ENCODE results near the gene LMNA.
A peak's percentile ranks its signal among the peaks of the same experiment; 100 is the strongest.
"Not testable (repeated sequence)": the region's sequence is repeated elsewhere in the genome, so short reads cannot be mapped to it uniquely, and the experiment has no call there.

Gene LMNA

DNA sequence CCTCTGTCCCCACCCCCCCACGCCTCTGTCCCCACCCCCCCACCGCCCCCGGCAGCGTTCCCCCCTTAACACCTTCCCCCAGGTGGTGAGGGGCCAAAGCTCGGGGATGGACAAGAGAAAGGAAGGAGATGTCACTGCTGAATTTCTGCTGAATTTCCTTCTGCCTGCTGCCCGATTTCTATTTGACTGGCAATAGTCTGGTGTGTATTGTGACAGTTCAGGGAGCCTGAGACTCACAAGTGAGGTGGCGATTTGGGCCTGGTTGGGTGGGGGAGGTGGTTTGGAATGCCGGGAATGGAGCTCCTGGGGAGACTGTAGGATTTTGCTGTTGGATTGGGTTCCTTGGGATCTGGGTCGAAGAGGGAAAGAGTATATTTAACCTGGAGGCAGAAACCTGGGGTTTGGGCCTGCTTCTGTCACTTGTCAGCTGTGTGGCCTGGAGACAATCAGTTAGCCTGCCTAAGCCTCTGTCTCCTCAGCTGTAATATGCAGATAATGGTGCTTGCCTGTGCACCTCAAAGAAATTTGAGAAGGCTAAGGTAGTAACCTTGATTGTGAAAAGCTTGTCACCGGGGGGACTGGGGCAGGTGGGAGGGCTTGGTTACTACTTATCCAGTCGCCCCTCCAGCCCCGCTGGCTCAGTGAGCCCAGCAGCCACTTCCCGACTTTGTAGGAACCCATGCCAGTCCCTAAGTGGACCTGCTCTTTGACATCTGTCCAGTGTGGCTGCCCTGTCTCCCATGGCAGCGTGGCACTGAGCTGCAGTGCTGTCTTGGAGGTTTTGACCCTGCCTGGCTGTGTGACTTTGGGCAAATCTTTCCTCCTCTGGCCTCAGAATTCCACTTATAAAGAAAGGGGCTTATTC lies 7.7 kb upstream of the LMNA start:
- Mint-ChIP-seq H3K36me3 (ENCODE audit: low read depth) (no peaks in the 10 kb centered on the region), H3K27ac (peak overlapping the region; percentile 64), H3K4me3 (peak overlapping the region; percentile 8), H3K4me1 (ENCODE audit: low read depth) (peaks cover 16% of the 10 kb centered on the region), H3K27me3 (ENCODE audit: low read depth) (peaks cover 41% of the 10 kb centered on the region), H3K9me3 (no peaks in the 10 kb centered on the region)

DNA sequence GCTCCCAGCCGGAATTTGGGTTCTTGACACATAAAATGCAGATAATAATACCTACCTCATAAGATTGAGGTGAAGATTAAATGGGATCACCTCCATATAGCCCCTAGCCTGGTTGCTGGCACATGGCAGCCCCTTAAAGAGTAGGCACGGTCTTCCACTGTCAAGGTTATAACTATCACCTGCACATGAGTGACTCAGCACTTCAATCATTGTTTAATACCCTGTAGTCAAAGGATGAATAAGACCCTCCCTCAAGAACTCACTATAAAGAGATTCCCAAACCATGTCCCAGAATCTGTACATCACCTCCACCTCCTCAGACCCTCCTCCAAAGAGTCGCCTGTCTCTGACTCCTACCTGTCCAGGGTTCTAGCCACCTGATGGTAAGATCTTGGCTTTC lies 6.5 kb upstream of the LMNA start:
- Mint-ChIP-seq H3K4me3 (no peak overlapping the region), H3K4me1 (ENCODE audit: low read depth) (peaks cover 16% of the 10 kb centered on the region), H3K36me3 (ENCODE audit: low read depth) (no peaks in the 10 kb centered on the region), H3K27ac (no peak overlapping the region), H3K27me3 (ENCODE audit: low read depth) (peaks cover 50% of the 10 kb centered on the region), H3K9me3 (no peaks in the 10 kb centered on the region)

DNA sequence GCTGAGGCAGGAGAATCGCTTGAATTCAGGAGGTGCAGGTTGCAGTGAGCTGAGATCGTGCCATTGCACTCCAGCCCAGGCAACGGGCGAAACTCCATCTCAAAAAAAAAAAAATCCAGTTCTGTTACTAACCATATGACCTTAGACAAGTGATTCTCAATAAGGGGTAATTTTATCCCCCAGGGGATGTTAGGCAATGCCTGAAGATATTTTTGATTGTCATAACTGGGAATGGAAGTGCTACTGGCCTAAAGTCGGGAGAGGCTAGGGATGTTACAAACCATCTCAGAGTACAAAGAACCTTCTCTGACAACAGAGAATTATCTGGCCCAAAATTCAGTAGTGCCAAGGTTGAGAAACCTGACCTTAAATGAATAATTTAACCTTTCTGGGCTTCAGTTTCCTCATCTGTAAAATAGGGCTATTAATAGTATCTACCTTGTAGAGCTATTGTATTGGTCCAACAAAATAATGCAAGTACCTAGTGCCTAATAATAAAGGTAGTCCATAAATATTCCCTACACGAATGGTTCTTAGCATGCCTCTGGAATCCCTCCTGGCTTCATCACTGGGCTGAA lies 5.8 kb upstream of the LMNA start:
- Mint-ChIP-seq H3K27ac (no peak overlapping the region), H3K4me1 (ENCODE audit: low read depth) (peaks cover 18% of the 10 kb centered on the region), H3K27me3 (ENCODE audit: low read depth) (peaks cover 55% of the 10 kb centered on the region), H3K36me3 (ENCODE audit: low read depth) (no peaks in the 10 kb centered on the region), H3K9me3 (no peaks in the 10 kb centered on the region), H3K4me3 (no peak overlapping the region)

DNA sequence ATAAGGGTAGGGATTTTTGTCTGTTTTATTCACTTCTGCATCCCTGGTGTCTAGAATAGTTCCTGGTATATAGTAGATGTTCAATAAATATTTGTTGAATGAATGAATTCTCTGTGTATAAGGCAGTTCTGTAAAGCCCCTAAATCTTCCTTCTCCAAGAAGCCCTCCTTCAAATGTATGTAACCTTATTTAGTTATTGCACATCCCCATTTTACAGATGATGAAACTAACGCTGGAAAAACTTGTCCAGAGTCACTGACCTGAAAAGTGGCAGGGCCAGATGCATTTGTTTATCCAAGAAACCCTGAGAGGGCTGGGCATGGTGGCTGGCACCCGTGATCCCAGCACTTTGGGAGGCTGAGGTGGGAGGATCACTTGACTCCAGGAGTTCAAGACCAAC lies 4.3 kb upstream of the LMNA start:
- Mint-ChIP-seq H3K9me3 (no peaks in the 10 kb centered on the region), H3K36me3 (ENCODE audit: low read depth) (no peaks in the 10 kb centered on the region), H3K4me3 (no peak overlapping the region), H3K27me3 (ENCODE audit: low read depth) (peaks cover 63% of the 10 kb centered on the region), H3K4me1 (ENCODE audit: low read depth) (peaks cover 18% of the 10 kb centered on the region), H3K27ac (no peak overlapping the region)

DNA sequence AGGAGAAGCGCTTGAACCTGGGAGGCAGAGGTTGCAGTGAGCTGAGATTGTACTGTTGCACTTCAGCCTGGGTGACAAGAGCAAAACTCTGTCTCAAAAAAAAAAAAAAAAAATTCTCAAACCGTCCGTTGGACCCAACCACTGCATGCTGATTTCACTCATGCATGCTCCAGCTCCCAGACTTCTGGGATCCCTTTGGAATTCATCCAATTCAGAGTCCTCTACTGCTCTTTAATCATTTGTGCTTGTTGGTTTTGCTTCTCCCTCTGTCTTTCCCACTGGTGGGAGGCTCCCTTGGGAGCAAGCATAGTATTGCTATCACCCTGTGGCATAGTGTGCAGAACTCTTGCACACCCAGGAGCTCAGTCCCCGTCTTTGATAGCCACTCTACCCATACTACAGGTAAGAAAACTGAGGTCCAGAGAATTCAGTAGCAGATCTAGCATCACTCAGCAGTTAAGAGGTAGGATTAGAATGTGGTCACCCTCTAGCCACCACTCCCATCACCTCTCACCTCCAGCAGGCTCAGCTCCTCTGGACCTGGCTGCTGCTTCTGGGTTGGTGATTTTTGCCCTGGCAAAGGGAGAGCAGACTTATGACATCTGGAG lies 3.1 kb upstream of the LMNA start:
- H3K27me3 Mint-ChIP-seq (ENCODE audit: low read depth) = peaks cover 72% of the 10 kb centered on the region
- no peak overlapping the region for H3K27ac Mint-ChIP-seq
- peaks cover 20% of the 10 kb centered on the region for H3K4me1 Mint-ChIP-seq (ENCODE audit: low read depth)

DNA sequence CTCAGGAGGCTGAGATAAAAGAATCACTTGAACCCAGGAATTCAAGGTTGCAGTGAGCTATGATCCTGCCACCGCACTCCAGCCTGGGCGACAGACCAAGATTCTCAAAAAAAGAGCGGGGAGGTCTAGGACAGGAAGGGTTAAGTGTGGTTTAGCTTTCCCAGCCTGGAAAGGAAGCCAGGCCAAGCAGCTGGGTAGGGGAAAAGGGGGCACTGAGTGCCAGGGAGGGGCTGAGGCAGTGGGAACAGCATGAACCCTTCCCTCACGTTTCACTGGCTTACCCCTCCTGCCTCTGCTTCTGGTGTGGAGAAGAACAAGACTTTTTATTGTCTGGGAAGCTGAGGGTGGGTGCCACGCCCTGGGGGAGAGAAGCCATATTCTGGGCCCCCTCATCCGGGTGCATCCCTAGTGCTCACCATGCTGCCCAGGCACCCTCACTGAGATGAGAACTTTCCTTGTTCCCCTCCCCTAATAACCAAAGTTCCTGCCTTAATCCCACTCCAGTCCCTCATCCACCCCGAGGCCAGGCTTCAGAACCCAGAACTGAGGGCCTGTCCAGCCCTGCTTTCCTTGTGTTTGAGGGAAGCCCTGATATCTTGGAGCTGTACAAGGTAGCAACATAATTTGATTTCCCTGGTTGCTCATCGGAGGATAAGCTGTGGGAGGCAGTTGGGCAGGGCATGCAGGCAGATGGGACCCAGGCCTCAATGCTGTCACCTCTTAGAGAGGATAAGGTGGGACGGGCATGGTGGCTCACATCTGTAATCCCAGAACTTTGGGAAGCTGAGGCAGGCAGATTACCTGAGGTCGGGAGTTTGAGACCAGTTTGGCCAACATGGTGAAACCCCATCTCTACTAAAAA lies 2.0 kb upstream of the LMNA start:
- Mint-ChIP-seq H3K4me1 (ENCODE audit: low read depth) (peaks cover 16% of the 10 kb centered on the region), H3K9me3 (no peaks in the 10 kb centered on the region), H3K36me3 (ENCODE audit: low read depth) (no peaks in the 10 kb centered on the region), H3K27me3 (ENCODE audit: low read depth) (peaks cover 70% of the 10 kb centered on the region), H3K27ac (no peak overlapping the region), H3K4me3 (no peak overlapping the region)

More for the DNA sequence above, 3.1 kb upstream of the LMNA start:
- Mint-ChIP-seq H3K36me3 (ENCODE audit: low read depth) (no peaks in the 10 kb centered on the region), H3K4me3 (no peak overlapping the region), H3K9me3 (no peaks in the 10 kb centered on the region)

DNA sequence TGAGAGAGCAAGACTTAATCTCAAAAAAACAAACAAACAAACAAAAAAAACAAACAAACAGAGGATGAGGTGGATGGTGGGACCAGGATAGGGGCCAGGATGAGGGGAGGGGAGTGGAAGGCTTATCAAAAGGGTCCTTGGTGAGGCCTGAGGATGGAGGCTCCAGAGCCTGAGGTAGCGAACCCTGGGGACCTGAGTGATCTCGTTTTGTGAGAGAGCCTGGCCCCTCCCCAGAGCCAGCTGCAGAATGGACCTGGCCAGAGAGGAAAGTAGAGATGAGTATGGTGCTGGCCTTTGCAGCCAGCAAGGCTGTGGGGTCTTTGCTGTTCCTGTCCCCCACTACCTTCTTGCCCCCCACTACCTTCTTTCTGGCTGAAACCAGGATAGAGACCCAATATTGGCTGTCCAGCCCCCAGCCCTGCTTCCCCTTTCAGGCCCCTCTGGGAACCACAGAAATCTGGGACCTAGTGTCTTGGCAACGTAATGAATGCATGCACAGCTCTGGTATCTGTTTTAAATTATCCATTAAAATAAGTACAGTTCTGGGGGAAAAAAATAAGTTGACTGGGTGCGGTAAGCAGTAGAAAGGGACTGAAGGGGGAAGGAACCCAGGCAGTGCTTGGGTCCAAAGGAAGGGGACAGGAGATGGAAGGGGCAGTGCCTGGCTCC lies 1.1 kb upstream of the LMNA start:
- Mint-ChIP-seq H3K27me3 (ENCODE audit: low read depth) (peaks cover 69% of the 10 kb centered on the region), H3K4me1 (ENCODE audit: low read depth) (peaks cover 18% of the 10 kb centered on the region), H3K27ac (no peak overlapping the region), H3K4me3 (no peak overlapping the region), H3K36me3 (ENCODE audit: low read depth) (no peaks in the 10 kb centered on the region), H3K9me3 (no peaks in the 10 kb centered on the region)

DNA sequence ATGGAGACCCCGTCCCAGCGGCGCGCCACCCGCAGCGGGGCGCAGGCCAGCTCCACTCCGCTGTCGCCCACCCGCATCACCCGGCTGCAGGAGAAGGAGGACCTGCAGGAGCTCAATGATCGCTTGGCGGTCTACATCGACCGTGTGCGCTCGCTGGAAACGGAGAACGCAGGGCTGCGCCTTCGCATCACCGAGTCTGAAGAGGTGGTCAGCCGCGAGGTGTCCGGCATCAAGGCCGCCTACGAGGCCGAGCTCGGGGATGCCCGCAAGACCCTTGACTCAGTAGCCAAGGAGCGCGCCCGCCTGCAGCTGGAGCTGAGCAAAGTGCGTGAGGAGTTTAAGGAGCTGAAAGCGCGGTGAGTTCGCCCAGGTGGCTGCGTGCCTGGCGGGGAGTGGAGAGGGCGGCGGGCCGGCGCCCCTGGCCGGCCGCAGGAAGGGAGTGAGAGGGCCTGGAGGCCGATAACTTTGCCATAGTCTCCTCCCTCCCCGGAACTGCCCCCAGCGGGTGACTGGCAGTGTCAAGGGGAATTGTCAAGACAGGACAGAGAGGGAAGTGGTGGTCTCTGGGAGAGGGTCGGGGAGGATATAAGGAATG lies 505 bp downstream of the LMNA start:
- Mint-ChIP-seq H3K36me3 (ENCODE audit: low read depth) (no peaks in the 10 kb centered on the region), H3K27me3 (ENCODE audit: low read depth) (peaks cover 65% of the 10 kb centered on the region), H3K4me1 (ENCODE audit: low read depth) (peaks cover 22% of the 10 kb centered on the region), H3K9me3 (no peaks in the 10 kb centered on the region), H3K4me3 (peak overlapping the region; percentile 83), H3K27ac (peak overlapping the region; percentile 62)

DNA sequence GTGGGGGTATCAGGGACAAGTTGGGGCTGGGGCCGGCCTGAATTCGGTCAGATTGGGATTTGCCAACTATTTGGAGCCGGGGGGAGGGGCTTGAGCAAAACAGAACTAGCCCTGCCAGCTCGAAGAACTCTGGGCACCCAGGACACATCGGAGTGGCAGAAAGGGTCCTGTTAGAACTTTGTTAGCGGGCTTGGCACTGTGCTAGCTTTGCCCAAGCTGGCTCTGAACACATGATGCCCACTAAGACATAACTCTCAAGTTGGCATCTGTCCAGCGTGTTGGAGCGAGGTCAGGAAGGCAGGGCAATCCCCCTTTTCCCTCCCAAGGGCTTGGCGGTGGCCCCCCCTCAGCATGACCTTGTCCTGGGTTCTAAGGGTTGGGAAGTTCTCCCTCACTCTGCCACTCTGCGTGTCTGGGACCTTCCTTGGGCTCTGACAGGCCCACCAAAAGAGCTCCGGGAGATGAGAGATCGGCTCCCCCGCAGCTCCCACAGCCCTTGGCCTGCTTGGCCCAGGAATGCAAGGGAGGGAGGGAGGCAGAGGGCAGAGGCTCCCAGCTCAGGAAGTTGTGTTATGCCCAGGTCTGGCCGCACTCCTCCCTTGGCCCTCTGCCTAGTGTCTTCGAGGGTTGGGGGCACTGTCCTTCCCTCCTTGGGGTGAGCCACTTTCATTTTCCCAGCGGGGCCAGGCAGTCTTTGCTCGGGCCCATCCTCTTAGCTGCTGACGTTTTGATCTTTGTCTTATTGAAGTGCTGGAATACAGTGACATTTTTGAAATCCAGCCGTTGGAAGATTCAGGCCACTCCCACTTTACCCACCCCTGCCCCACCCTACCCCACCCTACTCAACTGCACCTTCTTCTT lies 1.2 kb downstream of the LMNA start:
- H3K4me1 Mint-ChIP-seq (ENCODE audit: low read depth) = peaks cover 26% of the 10 kb centered on the region
- H3K27me3 Mint-ChIP-seq (ENCODE audit: low read depth) = peaks cover 61% of the 10 kb centered on the region
- no peaks in the 10 kb centered on the region for H3K9me3 Mint-ChIP-seq
- H3K4me3 Mint-ChIP-seq = peak overlapping the region; percentile 83
- no peaks in the 10 kb centered on the region for H3K36me3 Mint-ChIP-seq (ENCODE audit: low read depth)
- H3K27ac Mint-ChIP-seq = peak overlapping the region; percentile 62

DNA sequence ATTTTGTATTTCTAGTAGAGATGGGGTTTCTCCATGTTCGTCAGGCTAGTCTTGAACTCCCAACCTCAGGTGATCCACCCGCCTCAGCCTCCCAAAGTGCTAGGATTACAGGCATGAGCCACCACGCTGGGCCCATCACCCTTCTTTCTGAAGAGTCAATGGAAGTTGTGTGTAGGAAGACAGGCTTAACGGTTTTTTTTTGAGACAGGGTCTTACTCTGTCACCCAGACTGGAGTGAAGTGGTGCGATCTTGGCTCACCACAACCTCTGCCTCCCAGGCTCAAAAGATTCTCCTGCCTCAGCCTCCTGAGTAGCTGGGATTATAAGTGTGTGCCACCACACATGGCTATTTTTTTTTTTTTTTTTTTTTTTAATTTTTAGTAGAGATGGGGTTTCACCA lies 2.2 kb downstream of the LMNA start:
- H3K27me3 Mint-ChIP-seq (ENCODE audit: low read depth) = peaks cover 56% of the 10 kb centered on the region
- not testable (repeated sequence) for H3K36me3 Mint-ChIP-seq (ENCODE audit: low read depth); H3K9me3 Mint-ChIP-seq; H3K27ac Mint-ChIP-seq
- peak overlapping the region; percentile 83 for H3K4me3 Mint-ChIP-seq
- H3K4me1 Mint-ChIP-seq (ENCODE audit: low read depth) = peaks cover 26% of the 10 kb centered on the region

DNA sequence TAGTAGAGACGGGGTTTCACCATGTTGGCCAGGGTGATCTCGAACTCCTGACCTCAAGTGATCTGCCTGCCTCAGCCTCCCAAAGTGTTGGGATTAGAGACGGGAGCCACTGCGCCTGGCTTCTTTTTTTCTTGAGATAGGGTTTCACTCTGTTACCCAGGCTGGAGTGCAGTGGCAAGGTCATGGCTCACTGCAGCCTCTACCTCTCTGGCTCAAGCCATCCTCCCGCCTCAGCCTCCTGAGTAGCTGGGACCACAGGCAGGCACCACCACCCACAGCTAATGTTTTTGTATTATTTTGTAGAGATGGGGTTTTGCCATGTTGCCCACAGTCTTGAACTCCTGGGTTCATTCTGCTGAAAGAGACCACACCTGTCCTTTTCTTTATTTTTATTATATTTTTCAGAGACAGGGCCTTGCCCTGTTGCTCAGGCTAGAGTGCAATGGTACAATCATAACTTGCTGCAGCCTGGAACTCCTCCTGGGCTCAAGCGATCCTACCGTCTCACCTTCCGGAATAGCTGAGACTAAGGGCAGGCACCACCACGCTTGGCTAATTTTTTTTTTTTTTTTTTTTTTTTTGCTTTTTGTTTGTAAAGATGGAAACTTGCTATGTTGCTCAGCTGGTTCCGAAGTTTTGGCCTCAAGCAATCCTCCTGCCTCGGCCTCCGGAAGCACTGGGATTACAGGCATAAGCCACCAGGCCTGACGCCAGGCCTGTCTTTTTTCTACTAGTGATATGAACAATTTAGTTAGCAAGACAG lies 3.1 kb downstream of the LMNA start:
- Mint-ChIP-seq H3K27me3 (ENCODE audit: low read depth) (peaks cover 52% of the 10 kb centered on the region), H3K36me3 (ENCODE audit: low read depth) (no peaks in the 10 kb centered on the region), H3K27ac (no peak overlapping the region), H3K9me3 (no peaks in the 10 kb centered on the region), H3K4me1 (ENCODE audit: low read depth) (peaks cover 28% of the 10 kb centered on the region), H3K4me3 (no peak overlapping the region)

DNA sequence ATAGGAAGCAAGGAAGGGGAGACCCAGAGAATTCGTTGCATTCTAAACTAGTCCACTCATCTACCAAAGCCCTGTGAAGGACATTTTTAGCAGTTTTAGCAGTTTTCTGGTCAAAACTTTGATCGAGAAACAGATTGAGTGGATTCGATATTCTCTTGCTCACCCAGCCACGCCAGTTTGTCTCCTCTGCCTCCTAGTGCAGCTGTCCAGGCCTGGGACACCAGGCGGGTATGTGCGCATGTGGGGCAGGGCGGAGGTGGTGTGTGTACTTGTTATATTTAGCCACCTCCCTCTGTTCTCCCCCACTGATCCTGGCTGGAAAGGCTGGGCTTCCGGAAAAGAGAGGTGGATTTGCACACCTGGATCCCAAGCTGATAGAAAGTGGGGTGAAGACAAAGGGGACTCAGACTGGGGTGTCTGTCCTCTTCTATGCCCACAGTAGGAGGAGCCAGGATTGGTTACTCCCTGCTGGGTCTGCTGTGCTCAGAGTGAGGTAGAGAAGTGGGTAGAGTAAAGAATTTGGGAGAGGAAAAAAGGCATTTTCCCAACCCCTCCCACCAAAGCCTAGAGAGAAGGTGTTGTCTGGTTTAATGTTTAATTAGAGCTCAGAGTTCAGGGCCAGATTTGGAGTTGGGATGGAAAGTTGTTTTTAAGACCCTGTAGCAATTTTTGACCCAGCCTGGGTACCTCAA lies 3.8 kb downstream of the LMNA start:
- H3K9me3 Mint-ChIP-seq = no peaks in the 10 kb centered on the region
- H3K27me3 Mint-ChIP-seq (ENCODE audit: low read depth) = peaks cover 52% of the 10 kb centered on the region
- no peak overlapping the region for H3K27ac Mint-ChIP-seq
- no peak overlapping the region for H3K4me3 Mint-ChIP-seq
- no peaks in the 10 kb centered on the region for H3K36me3 Mint-ChIP-seq (ENCODE audit: low read depth)
- H3K4me1 Mint-ChIP-seq (ENCODE audit: low read depth) = peaks cover 30% of the 10 kb centered on the region
